DOHH2 (cell line): ENCODE data around the gene RBM20.

ENCODE experiments used
- H3F3A ChIP-seq: fragments of 200-600 bp; sonication (generic), shearing (Covaris generic); 2 replicates; pipeline ENCODE4 v1.6.0; 2016; ENCODE audit warnings: antibody characterized with exemption, mild to moderate bottlenecking; ENCODE audit not compliant: control insufficient read depth, insufficient read depth
- H3K27ac ChIP-seq: fragments of 200-600 bp; sonication (generic); 2 replicates; pipeline ENCODE4 v1.5.1; 2014; ENCODE audit warnings: low read depth, mild to moderate bottlenecking, low read length, moderate library complexity
- H3K27me3 ChIP-seq: fragments of 200-600 bp; sonication (generic); 2 replicates; pipeline ENCODE4 v1.6.1; 2014; ENCODE audit warnings: mild to moderate bottlenecking, low read length, mixed read lengths; ENCODE audit not compliant: control insufficient read depth
- H3K36me3 ChIP-seq: fragments of 200-600 bp; sonication (generic); 2 replicates; pipeline ENCODE4 v1.6.1; 2014; ENCODE audit warnings: mild to moderate bottlenecking, low read length, moderate library complexity, mixed read lengths; ENCODE audit not compliant: control insufficient read depth
- H3K4me1 ChIP-seq: fragments of 200-600 bp; sonication (generic); 2 replicates; pipeline ENCODE4 v1.6.1; 2014; ENCODE audit warnings: mild to moderate bottlenecking, low read length, mixed read lengths; ENCODE audit not compliant: control insufficient read depth
- H3K4me2 ChIP-seq: fragments of 200-600 bp; sonication (generic); 2 replicates; pipeline ENCODE4 v1.6.0; 2014; ENCODE audit warnings: mild to moderate bottlenecking, low read length, moderate library complexity
- H3K4me3 ChIP-seq: fragments of 200-600 bp; sonication (generic); 2 replicates; pipeline ENCODE4 v1.5.1; 2014; ENCODE audit warnings: mild to moderate bottlenecking, low read length, mixed read lengths
- H3K79me2 ChIP-seq: fragments of 200-600 bp; sonication (generic); 2 replicates; pipeline ENCODE4 v1.6.1; 2014; ENCODE audit warnings: mild to moderate bottlenecking, low read length, mixed read lengths; ENCODE audit not compliant: control insufficient read depth
- H3K9me2 ChIP-seq: fragments of 200-600 bp; sonication (generic); replicated peaks from 2 replicates; pipeline ENCODE4 v1.6.1; 2014; ENCODE audit warnings: mild to moderate bottlenecking, low read length, mixed read lengths; ENCODE audit not compliant: control insufficient read depth
- H3K9me3 ChIP-seq: fragments of 200-600 bp; sonication (generic); 2 replicates; pipeline ENCODE4 v1.6.1; 2014; ENCODE audit warnings: antibody characterized with exemption, low read length, mixed read lengths; ENCODE audit not compliant: control insufficient read depth, insufficient read depth
- H4K20me1 ChIP-seq: fragments of 200-600 bp; sonication (generic); 2 replicates; pipeline ENCODE4 v1.6.0; 2014; ENCODE audit warnings: low read depth, mild to moderate bottlenecking, antibody characterized with exemption, low read length, moderate library complexity; ENCODE audit not compliant: control insufficient read depth, insufficient read depth
- CTCF ChIP-seq: fragments of 200-600 bp; sonication (generic); IDR thresholded peaks from one replicate; pipeline ENCODE4 v1.5.1; 2014; ENCODE audit warnings: antibody characterized with exemption, mild to moderate bottlenecking, low read depth, low read length; ENCODE audit not compliant: poor library complexity, severe bottlenecking
- EZH2phosphoT487 ChIP-seq: fragments of 200-600 bp; sonication (generic); IDR thresholded peaks from 2 replicates; pipeline ENCODE4 v1.6.1; 2017; ENCODE audit warnings: borderline replicate concordance, mild to moderate bottlenecking, antibody characterized with exemption, low read length, moderate library complexity, mixed read lengths

RBM20 gene

GRCh38 chr10:110634527-110635209 lies 9.5 kb upstream of the RBM20 start:
- H3K4me1 ChIP-seq = no peaks in the 10 kb centered on the region
- H4K20me1 ChIP-seq = no peaks in the 10 kb centered on the region
- H3K36me3 ChIP-seq = no peaks in the 10 kb centered on the region
- no peaks in the 10 kb centered on the region for H3K79me2 ChIP-seq
- H3K9me2 ChIP-seq = no peaks in the 10 kb centered on the region
- H3F3A ChIP-seq = no peaks in the 10 kb centered on the region
- H3K27me3 ChIP-seq = no peaks in the 10 kb centered on the region
- no peak overlapping the region for H3K4me3 ChIP-seq
- no peaks in the 10 kb centered on the region for H3K9me3 ChIP-seq
- TF ChIP-seq CTCF (no peak), EZH2phosphoT487 (no peak)
- no peak overlapping the region for H3K27ac ChIP-seq
- no peak overlapping the region for H3K4me2 ChIP-seq

GRCh38 chr10:110636572-110636931 lies 7.6 kb upstream of the RBM20 start:
- no peaks in the 10 kb centered on the region for H3K36me3 ChIP-seq
- no peak overlapping the region for H3K4me2 ChIP-seq
- no peaks in the 10 kb centered on the region for H4K20me1 ChIP-seq
- H3K9me2 ChIP-seq = no peaks in the 10 kb centered on the region
- H3K79me2 ChIP-seq = no peaks in the 10 kb centered on the region
- H3K27me3 ChIP-seq = peaks cover 12% of the 10 kb centered on the region
- H3K4me1 ChIP-seq = 0 out of 2 replicates have a peak, but pooled peaks cover 3% of the 10 kb centered on the region
- no peak overlapping the region for H3K4me3 ChIP-seq
- no peak overlapping the region for H3K27ac ChIP-seq
- no peaks in the 10 kb centered on the region for H3F3A ChIP-seq
- H3K9me3 ChIP-seq = no peaks in the 10 kb centered on the region
- TF ChIP-seq CTCF = no peak
- no peak for TF ChIP-seq EZH2phosphoT487

- no peak overlapping the region for H3K27ac ChIP-seq
- no peaks in the 10 kb centered on the region for H3F3A ChIP-seq
- H3K9me2 ChIP-seq = no peaks in the 10 kb centered on the region
- no peaks in the 10 kb centered on the region for H3K36me3 ChIP-seq
- H3K4me3 ChIP-seq = no peak overlapping the region
- no peaks in the 10 kb centered on the region for H3K79me2 ChIP-seq
- H3K4me2 ChIP-seq = no peak overlapping the region
- no peaks in the 10 kb centered on the region for H3K9me3 ChIP-seq
- H4K20me1 ChIP-seq = no peaks in the 10 kb centered on the region
- H3K27me3 ChIP-seq = peaks cover 17% of the 10 kb centered on the region
- TF ChIP-seq CTCF = no peak
- no peak for TF ChIP-seq EZH2phosphoT487
- H3K4me1 ChIP-seq = 0 out of 2 replicates have a peak, but pooled peaks cover 3% of the 10 kb centered on the region
Observed at GRCh38 chr10:110636932-110637557, 7.1 kb upstream of the RBM20 start.
